ENCODE data around the gene KLK4. TPM values are rescaled to one million over a fixed set of nuclear protein-coding genes. Genes with fewer than 3 reads are reported as not detected.

The KLK4 gene
- polyA plus RNA-seq, 3 donors = not detected

DNA sequence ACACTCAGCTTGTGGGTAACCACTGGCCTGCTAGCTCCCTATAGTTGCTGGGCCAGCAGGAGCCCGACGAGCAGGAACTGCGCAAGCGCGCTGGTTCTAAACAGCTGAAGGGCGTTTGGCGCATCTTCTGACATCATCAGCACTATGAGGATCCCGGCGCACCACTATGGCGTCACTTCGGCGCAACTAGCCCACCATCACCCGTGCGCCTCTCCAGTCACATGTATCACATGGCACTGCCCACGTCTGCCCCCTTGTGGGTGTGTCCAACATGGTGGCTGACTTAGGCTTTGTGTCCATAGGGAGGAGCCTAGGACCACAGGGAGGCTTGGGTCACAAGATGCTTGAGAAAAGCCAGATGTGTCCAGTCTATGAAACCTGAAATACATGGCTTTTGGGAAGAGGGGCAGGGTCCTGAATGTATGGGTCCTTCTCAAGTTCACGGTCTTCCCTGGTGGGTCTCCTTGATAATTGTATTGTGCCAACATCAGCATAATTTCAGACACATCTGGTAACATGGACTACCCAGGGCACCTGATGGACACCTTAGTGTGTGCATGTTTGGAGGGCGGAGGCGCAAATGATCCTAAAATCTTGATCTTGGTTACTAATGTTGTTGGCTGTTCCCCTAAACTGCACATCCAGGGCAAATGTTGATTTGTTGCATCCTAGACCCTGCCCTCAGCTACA, 18.0 kb downstream of the KLK4 start:
- no peak overlapping the region for H3K27ac ChIP-seq (ENCODE audit: low read depth, low read length)
- 88 to 90% (median 90%) methylated on average over 18 of the region's 18 CpGs for WGBS, 3 donors

DNA sequence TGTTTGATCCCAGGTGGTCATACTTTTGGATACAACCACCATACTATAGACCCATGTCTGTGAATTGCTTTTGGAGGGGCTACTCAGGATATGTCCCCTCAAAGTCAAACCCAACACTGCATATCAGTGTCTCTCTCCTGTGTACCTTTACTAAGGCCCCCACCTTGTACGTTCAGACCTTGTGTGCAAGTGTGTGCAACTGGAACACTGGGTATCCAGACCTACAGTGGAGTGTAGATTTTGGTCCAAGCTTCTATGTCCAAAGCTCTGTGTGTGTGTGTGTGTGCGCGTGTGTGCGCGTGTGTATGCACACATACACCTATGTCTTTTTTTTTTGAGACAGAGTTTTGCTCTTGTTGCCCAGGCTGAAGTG, 20.0 kb downstream of the KLK4 start:
- H3K27ac ChIP-seq (ENCODE audit: low read depth, low read length) = no peak overlapping the region
- WGBS, 3 donors = 80 to 91% (median 85%) methylated on average over 5 of the region's 5 CpGs

- WGBS, 3 donors = 43 to 68% (median 58%) methylated on average over 5 of the region's 5 CpGs
- H3K27ac ChIP-seq (ENCODE audit: low read depth, low read length) = no peak overlapping the region
These were observed 20.6 kb downstream of the KLK4 start for GRCh38 chr19:50890422-50891252.

DNA sequence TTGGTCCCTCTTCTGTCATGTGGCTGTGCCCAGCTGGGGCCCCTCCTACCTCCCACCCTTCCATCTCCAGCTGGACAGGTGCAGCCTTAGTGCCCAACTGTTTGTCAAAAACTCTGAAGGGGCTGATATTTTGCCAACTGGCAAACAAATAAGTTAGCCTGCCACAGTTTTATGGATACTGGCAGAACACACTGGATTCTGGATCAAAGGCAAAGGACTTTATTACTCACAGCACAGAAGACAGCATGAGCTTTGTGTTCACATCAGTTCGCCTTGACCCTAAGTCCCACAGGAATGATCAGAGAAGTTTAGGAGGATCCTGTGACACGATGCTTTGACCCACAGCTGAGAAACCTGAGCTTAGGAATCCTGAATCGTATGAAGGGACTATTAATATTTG, 21.6 kb downstream of the KLK4 start:
- H3K27ac ChIP-seq (ENCODE audit: low read depth, low read length) = no peak overlapping the region
- 43 to 52% (median 50%) methylated on average over 3 of the region's 3 CpGs for WGBS, 3 donors

DNA sequence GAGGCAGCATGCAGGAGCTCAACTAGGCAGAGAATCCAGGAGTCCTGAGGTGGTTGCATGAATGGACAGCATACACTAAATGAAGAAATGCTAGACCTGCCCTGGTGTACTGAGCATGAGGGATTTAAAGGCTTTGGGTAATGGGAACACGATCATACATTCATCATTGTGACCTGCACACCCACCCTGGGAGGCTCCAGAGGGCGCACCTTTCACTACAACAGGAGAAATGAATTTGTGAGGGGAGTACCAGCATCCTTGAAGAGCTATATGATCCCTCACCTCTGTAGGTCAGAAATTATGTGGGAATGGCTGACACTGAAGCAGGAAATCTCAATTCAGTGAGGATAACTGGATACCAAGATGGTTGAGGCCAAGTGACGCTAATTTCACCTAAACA, 29.0 kb downstream of the KLK4 start:
- H3K27ac ChIP-seq (ENCODE audit: low read depth, low read length) = no peak overlapping the region
- 47 to 53% (median 49%) methylated on average over 3 of the region's 3 CpGs for WGBS, 3 donors

GRCh38 chr19:50880241-50880640, 31.0 kb downstream of the KLK4 start:
- no peak overlapping the region for H3K27ac ChIP-seq (ENCODE audit: low read depth, low read length)
- WGBS, 3 donors = 57 to 79% (median 75%) methylated on average over 5 of the region's 5 CpGs

- 52 to 60% (median 55%) methylated on average over 5 of the region's 5 CpGs for WGBS, 3 donors
- no peak overlapping the region for H3K27ac ChIP-seq (ENCODE audit: low read depth, low read length)
These were observed 32.3 kb downstream of the KLK4 start for GRCh38 chr19:50878851-50879250.

DNA sequence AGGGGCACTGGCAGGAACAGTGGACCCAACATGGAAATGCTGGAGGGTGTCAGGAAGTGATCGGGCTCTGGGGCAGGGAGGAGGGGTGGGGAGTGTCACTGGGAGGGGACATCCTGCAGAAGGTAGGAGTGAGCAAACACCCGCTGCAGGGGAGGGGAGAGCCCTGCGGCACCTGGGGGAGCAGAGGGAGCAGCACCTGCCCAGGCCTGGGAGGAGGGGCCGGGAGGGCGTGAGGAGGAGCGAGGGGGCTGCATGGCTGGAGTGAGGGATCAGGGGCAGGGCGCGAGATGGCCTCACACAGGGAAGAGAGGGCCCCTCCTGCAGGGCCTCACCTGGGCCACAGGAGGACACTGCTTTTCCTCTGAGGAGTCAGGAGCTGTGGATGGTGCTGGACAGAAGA, 33.9 kb downstream of the KLK4 start:
- WGBS, 3 donors = 25 to 35% (median 35%) methylated on average over 6 to 8 of the region's 8 CpGs
- H3K27ac ChIP-seq (ENCODE audit: low read depth, low read length) = no peak overlapping the region

- 61 to 81% (median 67%) methylated on average over 7 of the region's 7 CpGs for WGBS, 3 donors
- no peak overlapping the region for H3K27ac ChIP-seq (ENCODE audit: low read depth, low read length)
These were observed 34.7 kb downstream of the KLK4 start for GRCh38 chr19:50876456-50876855.

DNA sequence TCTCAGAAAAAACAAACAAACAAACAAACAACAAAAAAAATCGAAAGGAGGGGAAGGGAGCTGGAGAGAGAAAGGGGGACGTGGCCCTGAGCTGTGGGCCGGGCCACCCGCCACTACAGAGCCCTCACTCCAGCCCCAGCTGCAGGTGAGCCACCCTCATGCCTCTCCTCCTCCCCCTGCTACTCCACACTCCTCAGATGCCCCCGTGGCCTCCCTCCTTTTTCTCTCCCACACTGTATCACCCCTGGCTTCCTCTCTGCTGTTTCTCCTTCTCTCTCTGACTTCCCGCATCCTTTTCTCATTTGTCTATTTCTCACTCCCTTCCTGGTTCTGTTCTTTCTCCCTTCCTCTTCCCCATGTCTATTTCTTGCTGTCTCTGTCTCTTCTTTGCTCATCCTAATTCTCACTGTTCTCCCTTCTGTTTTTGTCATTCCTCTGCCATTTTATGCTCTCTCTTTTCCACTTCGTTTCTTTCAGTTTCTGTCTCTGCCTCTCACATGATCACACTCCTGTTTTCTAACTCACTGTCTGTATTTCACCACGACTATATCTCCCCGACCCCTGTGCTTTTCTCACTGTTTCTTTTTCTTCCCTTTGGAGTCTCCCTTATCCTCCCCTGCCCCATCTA, 35.3 kb downstream of the KLK4 start:
- WGBS, 3 donors = 34 to 49% (median 41%) methylated on average over 7 to 9 of the region's 9 CpGs
- no peak overlapping the region for H3K27ac ChIP-seq (ENCODE audit: low read depth, low read length)

DNA sequence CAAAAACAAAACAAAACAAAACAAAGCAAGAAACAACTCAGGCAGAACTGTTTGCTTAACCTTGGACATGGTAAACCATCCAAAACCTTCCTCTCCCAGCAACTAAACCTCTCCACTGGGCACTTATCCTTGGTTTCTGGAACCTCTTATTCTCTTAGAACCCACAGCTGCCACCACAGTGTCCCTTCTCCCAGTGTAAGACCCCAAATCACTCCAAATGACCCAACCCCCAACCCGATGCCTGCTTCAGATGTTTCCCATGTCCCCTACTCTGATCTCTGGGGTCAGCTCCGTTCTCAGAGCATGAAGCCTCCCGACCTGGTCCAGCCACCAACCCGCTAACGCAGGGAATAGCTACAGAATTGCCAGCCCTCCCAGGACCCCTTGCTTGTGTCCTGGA, 37.0 kb downstream of the KLK4 start:
- WGBS, 3 donors = 60 to 71% (median 69%) methylated on average over 5 of the region's 5 CpGs
- no peak overlapping the region for H3K27ac ChIP-seq (ENCODE audit: low read depth, low read length)

- WGBS, 3 donors = 60 to 70% (median 65%) methylated on average over 3 of the region's 3 CpGs
- H3K27ac ChIP-seq (ENCODE audit: low read depth, low read length) = no peak within 1 kb of the TSS
These were observed 38.1 kb downstream of the KLK4 start, which contains the start of gene KLK2 for GRCh38 chr19:50873056-50873455. KLK2 (plus strand) TSS chr19:50873439; CDS start chr19:50873474, 35 bp downstream.

- H3K27ac ChIP-seq (ENCODE audit: low read depth, low read length) = no peak overlapping the region
- WGBS, 3 donors = 42 to 68% (median 68%) methylated on average over 25 to 26 of the region's 26 CpGs
These were observed 40.6 kb downstream of the KLK4 start for GRCh38 chr19:50870417-50871089.

- WGBS, 3 donors = 72 to 86% (median 78%) methylated on average over 4 of the region's 4 CpGs
- no peak overlapping the region for H3K27ac ChIP-seq (ENCODE audit: low read depth, low read length)
These were observed 41.7 kb downstream of the KLK4 start for GRCh38 chr19:50869479-50869878.

DNA sequence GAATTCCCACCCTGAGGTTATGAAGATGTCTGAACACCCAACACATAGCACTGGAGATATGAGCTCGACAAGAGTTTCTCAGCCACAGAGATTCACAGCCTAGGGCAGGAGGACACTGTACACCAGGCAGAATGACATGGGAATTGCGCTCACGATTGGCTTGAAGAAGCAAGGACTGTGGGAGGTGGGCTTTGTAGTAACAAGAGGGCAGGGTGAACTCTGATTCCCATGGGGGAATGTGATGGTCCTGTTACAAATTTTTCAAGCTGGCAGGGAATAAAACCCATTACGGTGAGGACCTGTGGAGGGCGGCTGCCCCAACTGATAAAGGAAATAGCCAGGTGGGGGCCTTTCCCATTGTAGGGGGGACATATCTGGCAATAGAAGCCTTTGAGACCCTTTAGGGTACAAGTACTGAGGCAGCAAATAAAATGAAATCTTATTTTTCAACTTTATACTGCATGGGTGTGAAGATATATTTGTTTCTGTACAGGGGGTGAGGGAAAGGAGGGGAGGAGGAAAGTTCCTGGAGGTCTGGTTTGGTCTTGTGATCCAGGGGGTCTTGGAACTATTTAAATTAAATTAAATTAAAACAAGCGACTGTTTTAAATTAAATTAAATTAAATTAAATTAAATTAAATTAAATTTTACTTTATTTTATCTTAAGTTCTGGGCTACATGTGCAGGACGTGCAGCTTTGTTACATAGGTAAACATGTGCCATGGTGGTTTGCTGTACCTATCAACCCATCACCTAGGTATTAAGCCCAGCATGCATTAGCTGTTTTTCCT, 49.5 kb downstream of the KLK4 start:
- WGBS, 3 donors = 72 to 83% (median 77%) methylated on average over 7 of the region's 7 CpGs

GRCh38 chr19:50861010-50861409, 50.2 kb downstream of the KLK4 start:
- H3K27ac ChIP-seq (ENCODE audit: low read depth, low read length) = no peak overlapping the region
- WGBS, 3 donors = 68 to 86% (median 74%) methylated on average over 5 of the region's 5 CpGs

More for the DNA sequence above, 49.5 kb downstream of the KLK4 start:
- H3K27ac ChIP-seq (ENCODE audit: low read depth, low read length) = no peak overlapping the region

- WGBS, 3 donors = 74 to 92% (median 86%) methylated on average over 4 of the region's 4 CpGs
- no peak overlapping the region for H3K27ac ChIP-seq (ENCODE audit: low read depth, low read length)
These were observed 51.3 kb downstream of the KLK4 start for GRCh38 chr19:50859849-50860248.

- WGBS, 3 donors = 17 to 24% (median 21%) methylated on average over 7 of the region's 7 CpGs
These were observed 52.3 kb downstream of the KLK4 start for GRCh38 chr19:50858886-50859285.

More at GRCh38 chr19:50858886-50859285, 52.3 kb downstream of the KLK4 start:
- no peak overlapping the region for H3K27ac ChIP-seq (ENCODE audit: low read depth, low read length)

All from adipose tissue (tissue), 3 donors.